HCT116 (cell line): ENCODE results near the gene ABLIM1. TPM values are rescaled to one million over a fixed set of nuclear protein-coding genes. Genes with fewer than 3 reads are reported as not detected.

Experiments used
- ATAC-seq: fragments of 200-7000 bp; cut with Tn5 transposase; 2 replicates; pipeline ENCODE4 v1.9.1; 2020; ENCODE audit warnings: mild to moderate bottlenecking, moderate library complexity
- BruUV-seq: library from RNA; stranded (reverse); fragments of 400-500 nt; replicated peaks from 2 replicates; lab custom pipeline; 2021; lab: Mats Ljungman, UMichigan
- CTCF ChIA-PET: fragments of 300-600 bp; sonication (Branson Sonifier 250); formaldehyde crosslinking; loops from one replicate; lab custom pipeline; 2021; ENCODE audit warnings: antibody characterized with exemption; lab: Charles Lee
- POLR2A ChIA-PET: fragments of 300-600, 350-600 bp; sonication (Branson Sonifier 250); formaldehyde crosslinking; loops from one replicate; lab custom pipeline; 2021; ENCODE audit warnings: antibody characterized with exemption; lab: Charles Lee
- RAD21 ChIA-PET, 2 experiments: fragments of 300-600 bp; sonication (Branson Sonifier 250); formaldehyde crosslinking; loops; one replicate each; lab custom pipeline; 2023; ENCODE audit warnings: low total read pairs in 2 of 2; ENCODE audit not compliant: uncharacterized antibody in 2 of 2, unreplicated experiment in 2 of 2, low non-redundant PET in 1 of 2; lab: Charles Lee
- DNase-seq: peaks from one replicate; pipeline ENCODE4 v3.0.0-alpha.2; 2010; ENCODE audit warnings: low read depth, low spot score
- H2AFZ ChIP-seq: fragments of 200-600 bp; shearing (Covaris generic), sonication (generic); 2 replicates; pipeline ENCODE4 v1.6.1; 2017; ENCODE audit warnings: low read depth, mixed run types, mixed read lengths, antibody characterized with exemption, low read length; ENCODE audit not compliant: poor library complexity, severe bottlenecking
- H3K27ac ChIP-seq: 2 replicates; pipeline ENCODE4 v1.5.1; 2012; ENCODE audit warnings: low read depth, low read length
- H3K27me3 ChIP-seq: fragments of 200-600 bp; sonication (generic); 2 replicates; pipeline ENCODE4 v1.6.1; 2016; ENCODE audit warnings: mixed run types, low read length, mixed read lengths; ENCODE audit not compliant: insufficient read depth
- H3K36me3 ChIP-seq, 2 experiments: fragments of 200-500 bp in 1 of 2; fragments of 200-600 bp in 1 of 2; sonication (Bioruptor generic) in 1 of 2; sonication (generic) in 1 of 2; 2 replicates each; pipeline versions ENCODE4 v1.5.1 to v1.6.1; 2014 to 2016; ENCODE audit warnings: low read length in 2 of 2, inconsistent platforms in 1 of 2, mixed read lengths in 1 of 2, mixed run types in 1 of 2; ENCODE audit not compliant: insufficient read depth in 2 of 2, control insufficient read depth in 1 of 2
- H3K4me1 ChIP-seq, 2 experiments: fragments of 200-600 bp in 1 of 2; sonication (generic) in 1 of 2; 2 replicates each; pipeline versions ENCODE4 v1.5.1 to v1.6.1; 2012 to 2017; ENCODE audit warnings: low read length in 2 of 2, inconsistent platforms in 1 of 2, mild to moderate bottlenecking in 1 of 2, mixed read lengths in 1 of 2, mixed run types in 1 of 2, moderate library complexity in 1 of 2; ENCODE audit not compliant: insufficient read depth in 2 of 2, control insufficient read depth in 1 of 2
- H3K4me2 ChIP-seq: fragments of 200-600 bp; sonication (generic); 2 replicates; pipeline ENCODE4 v1.6.1; 2017; ENCODE audit warnings: mixed run types, low read length, mixed read lengths
- H3K4me3 ChIP-seq, 2 experiments: fragments of 200-600 bp in 1 of 2; sonication (generic) in 1 of 2; replicated peaks in 1 of 2; 2 replicates each; pipeline ENCODE4 v1.5.1; 2011 to 2016; ENCODE audit warnings: low read length in 2 of 2, control low read depth in 1 of 2, low read depth in 1 of 2, mild to moderate bottlenecking in 1 of 2, mixed read lengths in 1 of 2, mixed run types in 1 of 2
- H3K79me2 ChIP-seq: fragments of 200-600 bp; sonication (generic); 2 replicates; pipeline ENCODE4 v1.6.1; 2017; ENCODE audit warnings: mild to moderate bottlenecking, mixed run types, low read length, moderate library complexity, mixed read lengths; ENCODE audit not compliant: insufficient read depth
- H3K9ac ChIP-seq: fragments of 200-600 bp; sonication (generic); 2 replicates; pipeline ENCODE4 v1.6.1; 2016; ENCODE audit warnings: low read length, mixed read lengths
- H3K9me2 ChIP-seq: fragments of 200-600 bp; sonication (generic), shearing (Covaris generic); 2 replicates; pipeline ENCODE4 v1.6.1; 2017; ENCODE audit warnings: mixed run types, mild to moderate bottlenecking, moderate library complexity; ENCODE audit not compliant: insufficient read depth
- H3K9me3 ChIP-seq, 2 experiments: fragments of 200-500 bp in 1 of 2; fragments of 200-600 bp in 1 of 2; sonication (Bioruptor generic) in 1 of 2; sonication (generic) in 1 of 2; 2 replicates each; pipeline ENCODE4 v1.6.1; 2014 to 2017; ENCODE audit warnings: low read length in 2 of 2, mixed read lengths in 2 of 2, inconsistent platforms in 1 of 2, low read depth in 1 of 2, mild to moderate bottlenecking in 1 of 2, mixed run types in 1 of 2, moderate library complexity in 1 of 2; ENCODE audit not compliant: control insufficient read depth in 1 of 2, insufficient read depth in 1 of 2
- H4K20me1 ChIP-seq: fragments of 200-600 bp; sonication (generic), shearing (Covaris generic); 2 replicates; pipeline ENCODE4 v1.6.1; 2017; ENCODE audit warnings: mixed run types, mild to moderate bottlenecking, moderate library complexity; ENCODE audit not compliant: insufficient read depth
- CBX3 ChIP-seq: IDR thresholded peaks from 2 replicates; pipeline ENCODE4 v1.6.1; 2012; ENCODE audit warnings: low read depth
- EGR1 ChIP-seq: IDR thresholded peaks from 2 replicates; pipeline ENCODE4 v1.6.1; 2012; ENCODE audit warnings: low read depth
- ELF1 ChIP-seq: IDR thresholded peaks from 2 replicates; pipeline ENCODE4 v1.6.1; 2012; ENCODE audit warnings: low read depth, borderline replicate concordance
- FOSL1 ChIP-seq: IDR thresholded peaks from 2 replicates; pipeline ENCODE4 v1.6.1; 2012; ENCODE audit warnings: low read depth
- POLR2A ChIP-seq: IDR thresholded peaks from 2 replicates; pipeline ENCODE4 v1.7.0; 2011; ENCODE audit warnings: borderline replicate concordance; ENCODE audit not compliant: insufficient read depth, insufficient read length; ENCODE audit errors: extremely low read depth
- SIN3A ChIP-seq: IDR thresholded peaks from 2 replicates; pipeline ENCODE4 v1.6.1; 2012; ENCODE audit warnings: low read depth
- SP1 ChIP-seq: IDR thresholded peaks from 2 replicates; pipeline ENCODE4 v1.6.1; 2012; ENCODE audit warnings: low read depth
- SRF ChIP-seq: IDR thresholded peaks from 2 replicates; pipeline ENCODE4 v1.6.1; 2012; ENCODE audit warnings: low read depth
- TCF7L2 ChIP-seq: IDR thresholded peaks from 2 replicates; pipeline ENCODE4 v1.7.0; 2011; ENCODE audit warnings: borderline replicate concordance, inconsistent platforms; ENCODE audit not compliant: insufficient read depth, insufficient read length; ENCODE audit errors: extremely low read depth
- ZBTB33 ChIP-seq: IDR thresholded peaks from 2 replicates; pipeline ENCODE4 v1.6.1; 2011; ENCODE audit warnings: mild to moderate bottlenecking, low read length, moderate library complexity; ENCODE audit not compliant: insufficient replicate concordance; ENCODE audit errors: extremely low read depth
- intact Hi-C: fragments of 100-400 bp; cut with micrococcal nuclease; formaldehyde crosslinking; loops from 2 replicates; pipeline ENCODE4 v1.10.0; 2022
- total RNA-seq: library from RNA; stranded (reverse); gene quantifications from one replicate; pipeline ENCODE4 v1.2.1, GENCODE V29; 2021; ENCODE audit not compliant: unreplicated experiment
- TF ChIP-seq, protein P1 (sequence below): IDR thresholded peaks from 2 replicates; pipeline ENCODE4 v1.6.1; 2012
- TF ChIP-seq, protein P2 (sequence below): IDR thresholded peaks from 2 replicates; pipeline ENCODE4 v1.6.1; 2012

The ABLIM1 gene
- total RNA-seq, 1 experiment from 2014 or later = 96.2 TPM

- TF ChIP-seq EGR1 (no peak), SIN3A (no peak), SRF (no peak), TCF7L2 (no peak)
- TF ChIP-seq, protein P1, sequence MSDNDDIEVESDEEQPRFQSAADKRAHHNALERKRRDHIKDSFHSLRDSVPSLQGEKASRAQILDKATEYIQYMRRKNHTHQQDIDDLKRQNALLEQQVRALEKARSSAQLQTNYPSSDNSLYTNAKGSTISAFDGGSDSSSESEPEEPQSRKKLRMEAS = no peak
- TF ChIP-seq, all 23 proteins: peak for 0
These were observed 112.3 kb downstream of the ABLIM1 start (continued) for GRCh38 chr10:114545819-114546218.

DNA sequence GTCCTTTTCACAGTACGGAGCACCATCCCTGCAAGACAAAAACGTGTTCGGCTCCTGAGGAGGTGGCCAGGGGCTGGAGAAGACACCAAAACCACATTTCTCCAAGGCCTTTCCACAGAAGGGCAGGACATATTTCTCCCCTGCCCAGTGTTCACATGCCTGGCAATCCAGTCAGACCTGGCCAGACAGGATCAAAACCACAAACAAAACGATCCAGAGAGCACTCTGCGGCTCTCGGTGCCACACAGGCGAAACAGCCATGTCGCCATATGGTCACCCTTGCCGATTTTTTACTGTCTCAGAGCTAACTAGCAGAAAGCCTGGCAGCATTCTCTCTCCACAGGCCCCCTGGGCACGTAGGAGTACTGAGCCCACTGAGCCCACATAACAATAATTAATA lies 113.0 kb downstream of the ABLIM1 start:
- Histone ChIP-seq H3K79me2 (no peaks in the 10 kb centered on the region), H3K4me3 (no peak overlapping the region), H3K27me3 (no peaks in the 10 kb centered on the region), H3K36me3 (no peaks in the 10 kb centered on the region), H3K9me2 (no peaks in the 10 kb centered on the region), H2AFZ (no peak overlapping the region), H3K9me3 (no peaks in the 10 kb centered on the region), H4K20me1 (no peaks in the 10 kb centered on the region), H3K9ac (no peak overlapping the region), H3K4me1 (peaks cover 10 to 12% of the 10 kb centered on the region in 2 experiments; a peak in 2 of 4 replicates), H3K27ac (no peak overlapping the region), H3K4me2 (no peak overlapping the region)
- ChIA-PET RAD21 (no interaction called here), POLR2A (no interaction called here), CTCF (interaction anchor here (1.7 to 7.0 kb wide), 3 partner anchors 9 to 241 kb away, joined by 3 to 96 read pairs (median 59); no protein-coding TSS in a partner anchor)
- DNase-seq (no peak), ATAC-seq (no peak)
- no TSS peak for BruUV-seq
- intact Hi-C loops = no loop called here
- no peak for TF ChIP-seq CBX3
- no peak for TF ChIP-seq POLR2A
- no peak for TF ChIP-seq SP1
- TF ChIP-seq SRF = no peak
- TF ChIP-seq, protein P2, sequence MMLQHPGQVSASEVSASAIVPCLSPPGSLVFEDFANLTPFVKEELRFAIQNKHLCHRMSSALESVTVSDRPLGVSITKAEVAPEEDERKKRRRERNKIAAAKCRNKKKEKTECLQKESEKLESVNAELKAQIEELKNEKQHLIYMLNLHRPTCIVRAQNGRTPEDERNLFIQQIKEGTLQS = no peak
- no peak for TF ChIP-seq ELF1
- TF ChIP-seq ZBTB33 = no peak
- TF ChIP-seq FOSL1 = no peak
